ENCODE measurements around the gene CREB3. TPM values are rescaled to one million over a fixed set of nuclear protein-coding genes. Genes with fewer than 3 reads are reported as not detected.

CREB3 gene
- total RNA-seq, 1 donor from 2014 or later, result 33.2 TPM

DNA sequence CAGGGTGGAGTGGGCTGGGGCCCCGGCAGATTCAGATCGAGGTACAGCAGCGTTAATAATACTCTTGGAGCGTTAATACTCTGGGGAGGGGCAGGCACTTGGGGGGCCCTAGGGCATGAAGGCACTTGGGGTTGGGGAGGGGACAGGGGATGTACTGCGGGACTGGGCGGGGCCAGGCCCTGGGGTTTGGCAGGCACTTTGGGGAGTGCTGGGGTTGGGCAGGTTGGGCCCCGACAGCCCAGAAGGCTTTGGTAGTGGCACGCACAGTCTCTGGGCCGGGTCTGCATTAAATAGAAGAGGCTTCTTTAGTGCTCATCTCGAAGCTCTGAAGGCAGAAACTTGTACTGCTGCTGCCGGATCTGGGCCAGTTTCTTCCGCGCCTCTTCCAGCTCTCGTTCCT is 35.0 kb upstream of the CREB3 start:
- no peaks in the 10 kb centered on the region for H3K27me3 Mint-ChIP-seq
- H3K4me1 Mint-ChIP-seq (ENCODE audit: low read depth), result no peaks in the 10 kb centered on the region
- TF ChIP-seq, protein P1, sequence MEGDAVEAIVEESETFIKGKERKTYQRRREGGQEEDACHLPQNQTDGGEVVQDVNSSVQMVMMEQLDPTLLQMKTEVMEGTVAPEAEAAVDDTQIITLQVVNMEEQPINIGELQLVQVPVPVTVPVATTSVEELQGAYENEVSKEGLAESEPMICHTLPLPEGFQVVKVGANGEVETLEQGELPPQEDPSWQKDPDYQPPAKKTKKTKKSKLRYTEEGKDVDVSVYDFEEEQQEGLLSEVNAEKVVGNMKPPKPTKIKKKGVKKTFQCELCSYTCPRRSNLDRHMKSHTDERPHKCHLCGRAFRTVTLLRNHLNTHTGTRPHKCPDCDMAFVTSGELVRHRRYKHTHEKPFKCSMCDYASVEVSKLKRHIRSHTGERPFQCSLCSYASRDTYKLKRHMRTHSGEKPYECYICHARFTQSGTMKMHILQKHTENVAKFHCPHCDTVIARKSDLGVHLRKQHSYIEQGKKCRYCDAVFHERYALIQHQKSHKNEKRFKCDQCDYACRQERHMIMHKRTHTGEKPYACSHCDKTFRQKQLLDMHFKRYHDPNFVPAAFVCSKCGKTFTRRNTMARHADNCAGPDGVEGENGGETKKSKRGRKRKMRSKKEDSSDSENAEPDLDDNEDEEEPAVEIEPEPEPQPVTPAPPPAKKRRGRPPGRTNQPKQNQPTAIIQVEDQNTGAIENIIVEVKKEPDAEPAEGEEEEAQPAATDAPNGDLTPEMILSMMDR (IDR thresholded peaks at IDR 0.05; ENCODE audit: unreplicated experiment), result no peak
- H3K9me3 Mint-ChIP-seq (ENCODE audit: low read depth), result no peaks in the 10 kb centered on the region
- peaks cover 14% of the 10 kb centered on the region for H3K36me3 Mint-ChIP-seq (ENCODE audit: insufficient read depth)
- no peak overlapping the region for H3K4me3 Mint-ChIP-seq (ENCODE audit: low read depth)
- no peak for DNase-seq (ENCODE audit: low spot score, unreplicated experiment)
- no peak overlapping the region for H3K27ac Mint-ChIP-seq

DNA sequence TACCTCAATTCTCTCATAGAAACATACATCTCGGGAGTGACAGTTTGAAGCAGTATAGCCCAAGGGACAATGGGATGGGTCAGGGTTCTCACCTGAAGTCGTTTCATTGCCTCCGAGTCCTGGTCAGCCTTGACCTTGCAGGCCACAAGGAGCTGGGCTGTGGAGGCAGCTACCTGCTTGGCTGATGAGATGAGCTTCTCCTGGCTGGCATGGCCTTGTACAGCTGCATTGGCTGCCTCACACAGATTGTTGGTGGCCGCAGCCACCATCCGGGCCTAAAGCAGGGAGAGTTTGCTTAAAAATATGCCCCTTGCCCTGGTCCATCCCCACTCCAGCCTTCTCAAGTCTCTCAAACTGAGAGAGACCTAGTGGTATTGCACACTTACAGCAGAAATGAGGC is 34.2 kb upstream of the CREB3 start:
- DNase-seq (ENCODE audit: low spot score, unreplicated experiment), result no peak
- Mint-ChIP-seq H3K4me1 (ENCODE audit: low read depth) (no peaks in the 10 kb centered on the region), H3K4me3 (ENCODE audit: low read depth) (no peak overlapping the region), H3K27me3 (no peaks in the 10 kb centered on the region), H3K27ac (no peak overlapping the region), H3K36me3 (ENCODE audit: insufficient read depth) (peaks cover 20% of the 10 kb centered on the region), H3K9me3 (ENCODE audit: low read depth) (no peaks in the 10 kb centered on the region)
- TF ChIP-seq, protein P1 (IDR thresholded peaks at IDR 0.05; ENCODE audit: unreplicated experiment), result no peak

DNA sequence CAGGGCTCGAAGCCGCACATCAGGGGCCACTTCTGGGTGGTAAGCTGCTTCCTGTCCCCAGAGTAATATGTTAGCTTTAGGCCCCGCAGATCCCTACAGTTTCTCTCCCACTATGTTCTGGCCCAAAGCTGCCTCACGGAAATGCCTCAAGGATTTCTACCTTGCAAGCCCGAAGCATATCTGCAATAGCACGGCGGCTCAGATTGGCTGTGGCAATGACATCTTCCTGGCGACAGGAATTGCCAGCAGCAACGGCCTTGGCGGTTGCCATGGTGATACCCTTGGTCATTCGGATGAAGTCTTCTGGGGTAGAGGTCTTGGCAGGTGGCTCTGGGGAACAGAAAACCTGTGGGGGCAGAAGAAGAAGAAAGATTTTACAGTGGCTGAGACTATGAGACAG is 32.4 kb upstream of the CREB3 start:
- no peak overlapping the region for H3K27ac Mint-ChIP-seq
- H3K9me3 Mint-ChIP-seq (ENCODE audit: low read depth), result no peaks in the 10 kb centered on the region
- TF ChIP-seq, protein P1 (IDR thresholded peaks at IDR 0.05; ENCODE audit: unreplicated experiment), result no peak
- H3K4me1 Mint-ChIP-seq (ENCODE audit: low read depth), result no peaks in the 10 kb centered on the region
- no peak overlapping the region for H3K4me3 Mint-ChIP-seq (ENCODE audit: low read depth)
- H3K27me3 Mint-ChIP-seq, result no peaks in the 10 kb centered on the region
- DNase-seq (ENCODE audit: low spot score, unreplicated experiment), result no peak
- peaks cover 27% of the 10 kb centered on the region for H3K36me3 Mint-ChIP-seq (ENCODE audit: insufficient read depth)

DNA sequence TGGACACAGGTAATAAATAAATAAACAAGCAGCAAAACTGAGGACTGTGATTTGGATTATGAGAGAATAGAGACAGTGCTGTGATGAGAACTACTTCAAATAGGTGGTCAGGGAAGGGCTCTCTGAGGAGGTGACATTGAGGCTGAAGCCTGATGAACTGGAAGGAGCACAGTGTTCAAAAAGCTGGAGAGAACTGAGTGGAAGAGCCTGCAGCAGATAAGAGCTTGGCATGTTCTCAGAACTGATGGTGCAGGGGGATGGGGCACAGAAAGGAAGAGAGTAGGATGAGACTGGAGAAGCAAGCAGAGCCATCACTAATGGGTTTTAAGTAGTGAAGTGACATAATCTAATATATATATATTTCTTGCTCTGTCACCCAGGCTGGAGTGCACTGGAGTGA is 31.5 kb upstream of the CREB3 start:
- peaks cover 27% of the 10 kb centered on the region for H3K36me3 Mint-ChIP-seq (ENCODE audit: insufficient read depth)

DNA sequence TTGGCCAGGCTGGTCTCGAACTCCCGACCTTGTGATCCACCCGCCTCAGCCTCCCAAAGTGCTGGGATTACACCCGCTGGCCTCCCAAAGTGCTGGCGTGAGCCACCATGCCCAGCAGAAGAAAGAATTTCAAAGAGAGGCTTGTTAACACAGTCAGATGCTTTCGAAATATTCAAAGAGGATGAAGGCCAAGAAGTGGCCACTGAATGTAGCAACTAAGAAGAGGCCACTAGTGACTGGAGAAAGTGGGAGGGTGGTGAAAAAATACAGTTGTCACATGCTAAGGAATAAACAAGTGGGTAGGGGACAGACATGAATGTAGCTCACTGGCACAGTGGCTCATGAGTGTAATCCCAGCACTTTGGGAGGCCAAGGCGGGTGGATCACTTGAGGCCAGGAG is 29.8 kb upstream of the CREB3 start:
- DNase-seq (ENCODE audit: low spot score, unreplicated experiment), result no peak
- TF ChIP-seq, protein P1 (IDR thresholded peaks at IDR 0.05; ENCODE audit: unreplicated experiment), result no peak
- peaks cover 30% of the 10 kb centered on the region for H3K36me3 Mint-ChIP-seq (ENCODE audit: insufficient read depth)
- no peak overlapping the region for H3K4me3 Mint-ChIP-seq (ENCODE audit: low read depth)
- no peak overlapping the region for H3K27ac Mint-ChIP-seq
- no peaks in the 10 kb centered on the region for H3K27me3 Mint-ChIP-seq
- no peaks in the 10 kb centered on the region for H3K4me1 Mint-ChIP-seq (ENCODE audit: low read depth)
- no peaks in the 10 kb centered on the region for H3K9me3 Mint-ChIP-seq (ENCODE audit: low read depth)

More for the DNA sequence above, 31.5 kb upstream of the CREB3 start:
- Mint-ChIP-seq H3K27ac (no peak overlapping the region), H3K4me1 (ENCODE audit: low read depth) (no peaks in the 10 kb centered on the region), H3K4me3 (ENCODE audit: low read depth) (no peak overlapping the region), H3K27me3 (no peaks in the 10 kb centered on the region), H3K9me3 (ENCODE audit: low read depth) (no peaks in the 10 kb centered on the region)
- DNase-seq (ENCODE audit: low spot score, unreplicated experiment), result no peak
- TF ChIP-seq, protein P1 (IDR thresholded peaks at IDR 0.05; ENCODE audit: unreplicated experiment), result no peak

Data from progenitor cell of endocrine pancreas (in vitro differentiated cells).